ENCODE data around the gene TCERG1L.
"Not testable (repeated sequence)": the region's sequence is repeated elsewhere in the genome, so short reads cannot be mapped to it uniquely, and the experiment has no call there.

TCERG1L gene

GRCh38 chr10:131142517-131143380 is 168.8 kb downstream of the TCERG1L start:
- DNase-seq, result no peak

DNA sequence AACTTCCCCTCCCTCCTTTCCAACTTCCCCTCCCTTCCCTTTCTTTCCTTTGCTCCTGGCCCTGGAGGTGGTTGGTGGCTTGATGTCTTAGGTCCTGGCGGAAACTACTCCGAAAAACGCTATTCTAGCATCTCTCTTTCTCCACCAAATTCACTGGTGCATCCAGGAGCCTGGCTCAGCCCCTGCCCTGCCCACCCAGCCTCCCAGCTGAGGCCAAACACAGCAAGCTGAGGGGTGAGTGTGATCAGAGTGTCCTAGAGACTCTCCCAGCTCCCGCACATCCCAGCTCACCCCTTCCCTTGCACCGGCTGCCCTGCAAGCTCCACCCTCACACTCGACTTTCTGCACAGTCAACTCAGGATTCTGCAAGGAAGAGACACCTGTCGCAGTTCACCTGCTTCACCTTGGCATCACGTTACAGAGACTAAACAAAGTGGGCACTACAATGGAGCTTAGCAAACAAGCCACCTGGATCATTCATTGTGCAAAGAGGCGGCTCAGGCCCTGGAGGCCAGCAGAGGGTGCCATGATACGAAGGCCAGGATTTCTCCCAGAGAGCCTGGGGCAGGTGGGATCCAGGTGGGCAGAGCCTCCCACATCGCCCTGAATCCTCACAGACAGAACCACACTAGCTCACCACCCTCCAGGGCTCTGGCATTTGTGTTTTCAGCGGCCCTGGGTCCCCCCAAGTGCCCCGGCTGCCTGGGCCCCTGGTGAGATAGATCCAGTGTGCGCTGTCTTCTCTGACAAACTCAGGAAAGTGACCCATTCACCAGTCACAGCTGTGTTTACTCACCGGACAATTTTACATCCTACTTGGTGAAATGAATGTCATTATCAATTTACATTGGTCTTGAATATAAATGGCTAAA is 169.6 kb downstream of the TCERG1L start:
- no peak for DNase-seq

GRCh38 chr10:131141207-131141606 is 170.3 kb downstream of the TCERG1L start:
- DNase-seq, result no peak

DNA sequence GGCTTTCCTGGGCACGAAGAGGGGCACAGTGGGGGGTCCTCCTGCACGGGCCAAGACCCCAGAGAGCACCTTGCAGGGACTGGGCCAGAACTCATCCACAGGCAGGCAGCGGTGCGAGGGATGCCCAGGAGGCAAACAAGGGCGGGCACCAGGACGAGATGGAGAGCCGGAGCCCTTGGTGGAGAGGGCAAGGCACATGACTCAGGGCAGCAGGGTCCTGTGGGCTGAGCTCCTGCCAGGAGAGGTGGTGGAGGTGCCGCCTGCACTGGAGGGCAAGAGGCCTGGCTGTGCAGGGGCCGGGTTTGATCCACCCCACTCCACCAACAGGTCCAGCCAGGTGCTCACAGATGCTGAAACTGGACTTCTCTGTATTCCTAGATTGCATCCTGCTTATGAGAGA is 170.9 kb downstream of the TCERG1L start:
- DNase-seq, result no peak

GRCh38 chr10:131137223-131137622 is 174.3 kb downstream of the TCERG1L start:
- DNase-seq, result no peak

- DNase-seq, result not testable (repeated sequence)
These were observed 175.2 kb downstream of the TCERG1L start for GRCh38 chr10:131136336-131136735.

- DNase-seq, result no peak
These were observed 175.8 kb downstream of the TCERG1L start for GRCh38 chr10:131135716-131136115.

GRCh38 chr10:131134651-131135050 is 176.9 kb downstream of the TCERG1L start:
- no peak for DNase-seq

DNA sequence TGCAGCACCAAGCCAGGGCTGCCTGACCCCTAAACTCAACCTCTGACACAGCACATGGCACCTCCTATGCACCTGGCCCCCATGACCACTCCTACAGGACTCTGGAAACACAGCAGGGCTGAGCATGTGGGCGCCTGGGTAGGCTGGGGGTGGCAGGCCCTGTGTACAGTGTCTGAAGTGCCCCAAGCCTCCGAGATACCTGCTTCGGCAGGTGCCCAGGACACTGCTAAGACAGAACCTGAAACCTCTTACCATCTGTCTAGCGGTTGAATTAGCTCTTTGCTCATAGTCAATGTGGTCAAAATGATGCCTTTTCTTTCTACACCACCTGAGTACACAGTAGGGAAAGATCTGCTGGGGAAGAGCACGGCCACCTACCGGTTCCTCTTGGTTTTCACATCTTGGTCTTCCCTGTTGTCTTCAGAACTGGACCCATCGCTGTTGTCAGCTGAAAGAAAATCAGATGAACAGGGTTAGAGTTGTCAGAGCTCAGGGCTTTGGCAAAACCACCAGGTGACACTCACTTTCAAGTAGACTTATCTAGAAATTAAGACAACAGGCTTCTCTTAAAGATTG is 177.4 kb downstream of the TCERG1L start:
- DNase-seq, result no peak

DNA sequence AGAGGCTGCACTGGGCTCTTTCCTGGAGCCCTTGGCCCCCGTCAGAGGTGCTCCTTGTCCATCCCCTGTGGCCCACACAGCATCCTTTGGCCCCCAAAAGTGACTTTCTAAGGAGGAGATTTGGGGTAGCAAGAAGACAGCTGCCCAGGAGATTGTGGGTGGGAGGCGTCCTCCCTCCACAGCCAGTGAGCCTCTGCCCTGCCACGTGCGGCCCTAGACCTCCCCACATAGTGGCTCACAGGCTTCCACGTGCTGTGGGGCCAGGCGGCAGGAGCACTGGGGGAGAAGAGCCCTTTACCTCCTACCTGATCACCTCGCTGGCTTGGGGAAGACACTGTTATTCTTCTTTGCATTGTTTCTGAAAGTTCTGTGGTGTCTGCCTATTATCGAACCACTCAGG is 178.8 kb downstream of the TCERG1L start:
- DNase-seq, result no peak

GRCh38 chr10:131131726-131132591 is 179.6 kb downstream of the TCERG1L start:
- no peak for DNase-seq

- no peak for DNase-seq
These were observed 181.5 kb downstream of the TCERG1L start for GRCh38 chr10:131130025-131130424.

DNA sequence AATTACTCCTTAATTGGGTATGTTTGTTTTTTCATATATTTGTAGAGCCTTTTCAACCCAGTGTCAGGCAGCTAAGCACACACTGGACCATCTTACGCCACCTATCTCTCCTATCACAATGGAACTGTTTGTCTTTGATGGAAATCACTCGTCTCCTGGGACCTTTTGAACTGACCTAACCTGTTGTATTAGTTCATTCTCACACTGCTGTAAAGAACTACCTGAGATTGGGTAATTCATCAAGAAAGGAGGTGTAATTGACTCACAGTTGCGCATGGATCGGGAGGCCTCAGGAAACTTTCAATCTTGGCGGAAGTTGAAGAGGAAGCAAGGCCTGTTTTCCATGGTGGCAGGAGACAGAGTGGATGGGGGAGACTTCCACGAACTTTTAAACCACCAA is 182.0 kb downstream of the TCERG1L start:
- DNase-seq, result no peak

DNA sequence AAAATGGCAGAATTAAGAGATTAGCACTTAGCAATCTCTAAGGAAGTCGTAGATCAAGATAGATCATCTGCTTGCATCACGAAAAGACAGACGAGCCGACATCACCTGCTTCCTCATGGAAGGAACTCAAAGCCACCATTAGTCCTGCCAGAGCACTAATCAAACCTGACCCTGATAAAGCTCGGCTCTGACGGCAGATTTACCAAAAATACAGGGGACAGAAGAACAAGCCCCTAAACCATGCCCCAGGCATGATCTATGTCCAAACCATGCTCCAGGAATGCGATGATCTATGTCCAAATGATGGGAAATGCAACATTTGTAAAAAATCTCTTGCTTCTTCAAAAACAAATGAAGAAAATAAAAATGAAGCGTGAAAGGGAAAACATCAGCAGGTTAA is 182.8 kb downstream of the TCERG1L start:
- DNase-seq, result no peak

- no peak for DNase-seq
These were observed 183.9 kb downstream of the TCERG1L start for GRCh38 chr10:131127610-131128009.

DNA sequence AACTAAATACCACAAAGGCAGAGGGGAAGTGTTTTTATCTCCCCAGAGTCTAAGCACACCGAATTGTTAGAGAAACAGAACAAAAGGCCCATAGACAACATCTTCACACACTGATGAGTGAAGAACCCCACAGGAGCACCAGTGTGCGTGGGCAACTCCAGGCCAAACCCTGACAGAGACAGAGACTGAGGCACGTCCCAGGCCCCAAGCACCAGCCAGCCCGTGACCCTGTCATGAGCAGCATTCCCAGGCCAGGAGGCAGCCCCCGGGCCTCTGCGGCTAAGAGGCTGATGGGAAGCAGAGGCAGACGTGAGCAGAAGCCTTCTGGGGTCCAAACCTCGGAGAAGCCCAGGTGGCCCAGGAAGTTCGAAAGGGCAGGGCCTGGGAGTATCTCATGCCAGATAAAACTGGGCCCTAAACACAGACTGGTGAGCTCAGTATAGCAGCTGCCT is 184.4 kb downstream of the TCERG1L start:
- DNase-seq, result no peak

DNA sequence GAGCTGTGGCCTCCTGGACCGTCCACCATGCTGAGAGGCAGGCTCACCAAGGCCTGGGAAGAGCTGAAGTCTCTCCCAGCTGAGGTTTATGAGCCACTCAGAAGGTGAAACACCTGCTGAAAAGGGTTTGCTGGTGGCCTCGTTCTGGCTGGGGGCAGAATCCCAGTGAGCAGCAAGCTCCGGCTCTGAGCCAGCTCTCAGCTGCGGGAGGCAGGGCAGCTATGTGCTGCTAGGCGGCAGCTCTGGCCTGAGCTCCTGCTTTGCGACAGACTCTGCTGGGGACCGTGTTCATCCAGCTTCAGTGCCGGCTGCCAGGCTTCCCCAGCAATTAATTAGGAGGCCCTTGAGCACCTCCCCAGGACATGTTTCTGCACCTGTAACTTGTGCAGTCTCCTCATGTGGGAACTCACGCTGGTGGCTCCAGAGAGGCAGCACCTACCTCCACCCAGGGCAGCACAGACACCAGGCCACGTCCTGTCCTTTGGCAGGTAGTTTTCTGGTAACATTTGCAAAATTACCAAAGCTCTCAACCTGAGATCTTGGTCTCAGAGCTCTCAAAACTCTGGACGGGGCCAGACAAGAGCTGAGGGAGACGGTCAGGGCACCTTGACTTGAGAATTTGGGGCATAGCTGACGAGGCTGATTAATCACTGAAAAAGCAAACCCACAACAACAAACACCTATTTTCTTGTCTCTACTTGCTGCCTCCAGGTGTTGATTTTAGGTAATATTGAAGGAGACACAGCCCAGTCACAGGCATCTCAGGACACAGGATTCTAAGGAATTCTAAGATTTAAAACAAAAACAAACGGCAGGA is 185.0 kb downstream of the TCERG1L start:
- no peak for DNase-seq

DNA sequence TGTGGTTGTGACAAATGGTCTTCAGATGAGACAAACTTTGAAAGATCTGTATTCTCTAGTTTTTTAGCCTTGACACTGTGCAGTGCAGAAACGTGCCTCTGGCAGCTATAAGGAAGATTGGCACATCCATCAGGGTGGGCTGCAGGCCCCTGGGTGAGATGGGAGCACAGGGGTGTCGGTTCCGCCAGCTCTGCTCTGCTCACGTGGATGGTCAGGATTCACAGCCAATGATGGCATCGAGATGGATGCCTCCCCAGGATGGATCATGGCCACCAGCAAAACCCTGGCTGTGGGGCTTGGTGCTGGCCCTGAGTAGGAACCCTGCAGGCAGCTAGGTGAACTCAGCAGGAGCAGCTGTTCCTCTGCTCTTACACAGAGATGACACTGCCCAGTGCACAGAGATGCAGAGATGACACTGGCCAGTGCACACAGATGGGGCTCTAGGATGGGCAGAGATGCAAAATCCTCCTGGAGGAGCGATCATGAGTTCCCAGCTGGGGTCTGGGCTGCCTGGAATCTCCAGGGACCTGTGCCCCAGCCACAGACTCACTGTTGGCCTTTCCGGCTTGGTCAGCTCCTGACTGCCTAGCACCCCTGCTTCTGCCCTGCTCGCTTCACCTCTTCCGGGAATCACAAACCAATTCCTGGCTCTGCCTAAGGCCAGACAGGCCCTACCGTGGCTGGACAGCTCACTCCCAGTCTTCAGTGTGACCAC is 185.9 kb downstream of the TCERG1L start:
- DNase-seq, result no peak

GRCh38 chr10:131124945-131125344 is 186.6 kb downstream of the TCERG1L start:
- no peak for DNase-seq

DNA sequence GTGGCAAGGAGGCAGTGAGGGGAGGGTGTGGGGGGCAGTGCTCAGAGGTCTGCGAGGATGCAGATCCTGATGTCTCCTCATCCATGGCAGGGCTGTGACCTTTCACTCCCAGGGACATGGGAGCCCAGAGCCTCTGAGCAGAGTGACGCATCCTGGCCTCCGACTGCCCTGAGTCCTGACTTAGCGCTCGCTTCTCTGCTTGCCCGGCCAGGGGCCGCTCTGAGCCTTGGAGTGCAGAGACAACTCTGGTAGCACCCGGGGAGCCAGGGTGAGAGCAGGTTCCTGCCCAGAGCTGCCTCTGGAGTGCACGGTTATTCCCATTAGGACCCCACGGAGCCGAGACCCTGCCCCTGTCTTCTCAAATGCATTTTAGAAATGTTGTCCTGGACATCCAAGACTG is 188.0 kb downstream of the TCERG1L start:
- no peak for DNase-seq

- no peak for DNase-seq
These were observed 189.9 kb downstream of the TCERG1L start for GRCh38 chr10:131121511-131122035.
